Left renal cortex interstitium (tissue), 4 donors: ENCODE measurements around the gene PSMC1. TPM values are rescaled to one million over a fixed set of nuclear protein-coding genes. Genes with fewer than 3 reads are reported as not detected.
"Not testable (repeated sequence)": the region's sequence is repeated elsewhere in the genome, so short reads cannot be mapped to it uniquely, and the experiment has no call there.

Experiments used
- DNase-seq, 4 donors: peaks; one replicate each; pipeline ENCODE4 v3.0.0-alpha.2; 2013; ENCODE audit warnings: low read depth in 4 of 4, low spot score in 2 of 4, missing footprints in 1 of 4
- polyA plus RNA-seq, 4 donors: library from polyadenylated mRNA; unstranded; fragments of 120-200 nt; gene quantifications; one replicate each; pipeline ENCODE4 v1.2.1, GENCODE V29; 2013; ENCODE audit not compliant: insufficient read length in 4 of 4

The PSMC1 gene
- 100 to 1,000 TPM; 105 to 158 (median 126) TPM for polyA plus RNA-seq

- peak; percentile 81 to 92 (median 84) for DNase-seq
These were observed at the start of gene PSMC1 for GRCh38 chr14:90256354-90257131. Gene PSMC1, plus strand, starts transcription at chr14:90256553. Its CDS starts 45 bp downstream, at chr14:90256598.

GRCh38 chr14:90213099-90213748 lies 43.1 kb upstream of the PSMC1 start:
- no peak for DNase-seq

- no peak for DNase-seq
These were observed 27.9 kb upstream of the PSMC1 start for GRCh38 chr14:90228478-90228877.

GRCh38 chr14:90229942-90230341 lies 26.4 kb upstream of the PSMC1 start:
- DNase-seq, result not testable (repeated sequence)

- peak in 2 of 4 donors; percentile 26 to 45 for DNase-seq
These were observed 21.0 kb upstream of the PSMC1 start for GRCh38 chr14:90235179-90235976.

GRCh38 chr14:90239139-90239538 lies 17.2 kb upstream of the PSMC1 start:
- no peak for DNase-seq

- DNase-seq, result no peak
These were observed 13.9 kb upstream of the PSMC1 start for GRCh38 chr14:90242444-90242843.

GRCh38 chr14:90246936-90247335 lies 9.4 kb upstream of the PSMC1 start:
- no peak for DNase-seq

GRCh38 chr14:90247441-90247840 lies 8.9 kb upstream of the PSMC1 start:
- DNase-seq, result not testable (repeated sequence)

- DNase-seq, result no peak
These were observed 7.8 kb upstream of the PSMC1 start for GRCh38 chr14:90248594-90248993.

- no peak for DNase-seq
These were observed 2.5 kb upstream of the PSMC1 start for GRCh38 chr14:90253826-90254225.

GRCh38 chr14:90255871-90256270 lies 482 bp upstream of the PSMC1 start:
- DNase-seq, result no peak

GRCh38 chr14:90263748-90264449 lies 7.5 kb downstream of the PSMC1 start:
- no peak for DNase-seq

- DNase-seq, result no peak
These were observed 10.2 kb downstream of the PSMC1 start for GRCh38 chr14:90266441-90267154.

GRCh38 chr14:90268420-90268819 lies 12.1 kb downstream of the PSMC1 start:
- DNase-seq, result no peak

GRCh38 chr14:90272523-90272922 lies 16.2 kb downstream of the PSMC1 start:
- DNase-seq, result no peak

- DNase-seq, result no peak
These were observed 17.2 kb downstream of the PSMC1 start for GRCh38 chr14:90273532-90273931.

GRCh38 chr14:90274019-90274418 lies 17.7 kb downstream of the PSMC1 start:
- DNase-seq, result no peak

GRCh38 chr14:90274808-90275457 lies 18.6 kb downstream of the PSMC1 start:
- DNase-seq, result no peak

- no peak for DNase-seq
These were observed 19.1 kb downstream of the PSMC1 start for GRCh38 chr14:90275458-90275814.
